ENCODE measurements around the gene MUC5B.

Gene MUC5B

GRCh38 chr11:1307998-1308742, 85.3 kb downstream of the MUC5B start:
- FAIRE-seq: no peak

GRCh38 chr11:1308743-1309497, 86.1 kb downstream of the MUC5B start:
- TF ChIP-seq POLR2AphosphoS5 (IDR thresholded peaks at IDR 0.05; ENCODE audit: low read depth, low read length) (no peak), PAX5 (IDR thresholded peaks at IDR 0.05; ENCODE audit: insufficient read depth, low read length, severe bottlenecking) (no peak), POLR2A (IDR thresholded peaks at IDR 0.05; ENCODE audit: low read depth, low read length) (no peak), TAF1 (IDR thresholded peaks at IDR 0.05; ENCODE audit: low read depth, low read length) (no peak), SPI1 (IDR thresholded peaks at IDR 0.05; ENCODE audit: low read depth, low read length) (no peak), POU2F2 (IDR thresholded peaks at IDR 0.05; ENCODE audit: low read depth, low read length) (no peak)
- no peak for DNase-seq (ENCODE audit: insufficient read length, low spot score)
- FAIRE-seq: peak; percentile 16

More at GRCh38 chr11:1307998-1308742, 85.3 kb downstream of the MUC5B start:
- TF ChIP-seq POU2F2 (IDR thresholded peaks at IDR 0.05; ENCODE audit: low read depth, low read length): no peak
- TF ChIP-seq SPI1 (IDR thresholded peaks at IDR 0.05; ENCODE audit: low read depth, low read length): no peak
- no peak for TF ChIP-seq POLR2AphosphoS5 (IDR thresholded peaks at IDR 0.05; ENCODE audit: low read depth, low read length)
- TF ChIP-seq POLR2A (IDR thresholded peaks at IDR 0.05; ENCODE audit: low read depth, low read length): no peak
- no peak for TF ChIP-seq TAF1 (IDR thresholded peaks at IDR 0.05; ENCODE audit: low read depth, low read length)
- TF ChIP-seq PAX5 (IDR thresholded peaks at IDR 0.05; ENCODE audit: insufficient read depth, low read length, severe bottlenecking): no peak
- DNase-seq (ENCODE audit: insufficient read length, low spot score): no peak

- TF ChIP-seq POLR2AphosphoS5 (IDR thresholded peaks at IDR 0.05; ENCODE audit: low read depth, low read length): peak; percentile 76
- TF ChIP-seq TAF1 (IDR thresholded peaks at IDR 0.05; ENCODE audit: low read depth, low read length): no peak
- no peak for TF ChIP-seq SPI1 (IDR thresholded peaks at IDR 0.05; ENCODE audit: low read depth, low read length)
- no peak for TF ChIP-seq POU2F2 (IDR thresholded peaks at IDR 0.05; ENCODE audit: low read depth, low read length)
- TF ChIP-seq PAX5 (IDR thresholded peaks at IDR 0.05; ENCODE audit: insufficient read depth, low read length, severe bottlenecking): no peak
- peak; percentile 80 for TF ChIP-seq POLR2A (IDR thresholded peaks at IDR 0.05; ENCODE audit: low read depth, low read length)
- FAIRE-seq: peak; percentile 96
- peak; percentile 100 for DNase-seq (ENCODE audit: insufficient read length, low spot score)
These were observed 86.8 kb downstream of the MUC5B start, which contains the start of gene TOLLIP for GRCh38 chr11:1309498-1310317. TSS of gene TOLLIP (minus strand) at chr11:1309632. CDS start at chr11:1309498, 134 bp downstream.

GRCh38 chr11:1310318-1310687, 87.4 kb downstream of the MUC5B start:
- no peak for TF ChIP-seq POLR2AphosphoS5 (IDR thresholded peaks at IDR 0.05; ENCODE audit: low read depth, low read length)
- TF ChIP-seq TAF1 (IDR thresholded peaks at IDR 0.05; ENCODE audit: low read depth, low read length): no peak
- no peak for TF ChIP-seq PAX5 (IDR thresholded peaks at IDR 0.05; ENCODE audit: insufficient read depth, low read length, severe bottlenecking)
- no peak for TF ChIP-seq POLR2A (IDR thresholded peaks at IDR 0.05; ENCODE audit: low read depth, low read length)
- TF ChIP-seq SPI1 (IDR thresholded peaks at IDR 0.05; ENCODE audit: low read depth, low read length): no peak
- no peak for TF ChIP-seq POU2F2 (IDR thresholded peaks at IDR 0.05; ENCODE audit: low read depth, low read length)
- no peak for DNase-seq (ENCODE audit: insufficient read length, low spot score)
- FAIRE-seq: no peak

GRCh38 chr11:1310772-1311468, 88.1 kb downstream of the MUC5B start:
- TF ChIP-seq POU2F2 (IDR thresholded peaks at IDR 0.05; ENCODE audit: low read depth, low read length): no peak
- no peak for TF ChIP-seq POLR2A (IDR thresholded peaks at IDR 0.05; ENCODE audit: low read depth, low read length)
- no peak for TF ChIP-seq PAX5 (IDR thresholded peaks at IDR 0.05; ENCODE audit: insufficient read depth, low read length, severe bottlenecking)
- no peak for TF ChIP-seq TAF1 (IDR thresholded peaks at IDR 0.05; ENCODE audit: low read depth, low read length)
- peak; percentile 18; the same call in 1 of the 2 replicates for TF ChIP-seq SPI1 (IDR thresholded peaks at IDR 0.05; ENCODE audit: low read depth, low read length)
- TF ChIP-seq POLR2AphosphoS5 (IDR thresholded peaks at IDR 0.05; ENCODE audit: low read depth, low read length): no peak
- peak; percentile 56 for FAIRE-seq
- no peak for DNase-seq (ENCODE audit: insufficient read length, low spot score)
